Hematopoietic multipotent progenitor cell treated with erythropoietin and hydrocortisone succinate and interleukin-3 and kit ligand, for 4 days (in vitro differentiated cells): Measurements from ENCODE around the gene COL5A1.
"Not testable (repeated sequence)": the region's sequence is repeated elsewhere in the genome, so short reads cannot be mapped to it uniquely, and the experiment has no call there.

Experiments used
- DNase-seq: peaks from one replicate; pipeline ENCODE4 v3.0.0-alpha.2; 2015

The COL5A1 gene

DNA sequence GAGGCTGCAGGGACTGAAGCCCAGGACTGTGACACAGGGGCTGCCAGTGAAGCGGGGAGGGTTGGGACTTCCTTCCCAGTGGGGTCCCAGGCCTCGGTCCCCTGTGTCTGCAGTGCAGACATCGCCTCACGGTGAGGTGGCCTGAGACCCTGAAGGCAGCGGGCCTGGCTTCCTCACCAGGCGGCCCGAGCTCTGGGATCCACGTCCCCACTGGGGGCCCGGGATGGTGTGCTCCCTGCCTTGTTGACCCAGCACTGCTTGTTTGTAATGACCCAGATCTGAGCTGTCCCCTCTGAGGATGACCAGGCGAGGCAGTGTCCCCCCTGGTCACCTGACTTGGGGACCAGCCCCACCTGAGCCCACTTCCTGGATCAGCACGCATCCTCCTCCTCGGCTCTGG, 53.1 kb downstream of the COL5A1 start:
- no peak for DNase-seq

DNA sequence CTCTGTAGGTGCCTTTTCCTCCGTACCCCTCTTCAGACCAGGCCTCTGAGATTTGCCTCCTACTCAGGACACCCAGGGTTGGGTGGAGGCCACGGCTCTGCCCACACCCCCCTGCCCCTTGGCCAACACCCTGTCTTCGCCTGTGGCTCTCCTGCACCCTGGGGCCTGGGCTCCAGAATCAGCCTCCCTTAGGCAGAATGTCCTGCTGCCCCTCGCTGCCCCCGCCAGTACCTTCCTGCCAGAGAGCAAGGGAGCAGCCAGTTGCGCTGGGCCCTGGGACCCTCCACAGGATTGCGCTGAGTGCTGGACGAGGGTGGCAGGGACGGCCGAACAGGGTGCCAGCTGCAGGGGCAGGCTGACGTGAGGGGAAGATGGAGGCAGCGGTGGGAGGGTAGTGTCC, 53.5 kb downstream of the COL5A1 start:
- no peak for DNase-seq

DNA sequence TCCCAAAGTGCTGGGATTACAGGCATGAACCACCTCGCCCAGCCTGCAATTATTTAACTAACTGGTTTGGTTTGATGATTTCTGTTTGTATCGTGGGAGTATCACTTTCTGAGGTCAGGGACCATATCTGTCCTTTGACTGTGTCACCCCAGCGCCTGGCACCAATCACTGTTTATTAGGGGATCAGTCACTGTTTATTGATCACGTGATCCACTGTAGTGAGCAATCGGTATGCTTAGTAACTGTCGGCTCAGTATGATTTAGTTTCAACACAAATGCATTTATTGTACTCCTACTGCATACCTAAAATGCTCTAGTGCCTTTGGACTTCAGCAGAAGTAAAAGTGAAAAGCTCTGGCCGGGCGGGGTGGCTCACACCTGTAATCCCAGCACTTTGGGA, 54.8 kb downstream of the COL5A1 start:
- no peak for DNase-seq

DNA sequence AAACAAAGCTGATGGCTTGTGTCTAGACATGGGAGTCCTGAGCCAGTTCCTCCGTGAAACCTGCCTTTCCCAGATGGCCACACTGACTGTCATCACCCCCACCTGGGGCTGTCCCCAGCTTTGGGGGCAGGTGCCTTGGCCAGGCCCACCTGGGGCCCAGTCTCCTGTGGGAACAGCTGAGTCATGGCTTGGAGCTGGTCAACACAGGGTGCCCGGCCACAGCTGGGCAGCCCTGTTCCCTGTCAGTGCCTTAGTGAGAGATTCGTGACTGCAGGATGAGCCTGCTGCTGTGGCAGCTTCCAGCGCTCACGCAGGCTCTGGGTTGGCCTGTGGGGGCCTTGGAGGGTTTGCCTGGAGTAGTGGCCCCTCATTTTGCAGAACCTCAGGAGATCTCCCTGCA, 56.5 kb downstream of the COL5A1 start:
- DNase-seq, result no peak

DNA sequence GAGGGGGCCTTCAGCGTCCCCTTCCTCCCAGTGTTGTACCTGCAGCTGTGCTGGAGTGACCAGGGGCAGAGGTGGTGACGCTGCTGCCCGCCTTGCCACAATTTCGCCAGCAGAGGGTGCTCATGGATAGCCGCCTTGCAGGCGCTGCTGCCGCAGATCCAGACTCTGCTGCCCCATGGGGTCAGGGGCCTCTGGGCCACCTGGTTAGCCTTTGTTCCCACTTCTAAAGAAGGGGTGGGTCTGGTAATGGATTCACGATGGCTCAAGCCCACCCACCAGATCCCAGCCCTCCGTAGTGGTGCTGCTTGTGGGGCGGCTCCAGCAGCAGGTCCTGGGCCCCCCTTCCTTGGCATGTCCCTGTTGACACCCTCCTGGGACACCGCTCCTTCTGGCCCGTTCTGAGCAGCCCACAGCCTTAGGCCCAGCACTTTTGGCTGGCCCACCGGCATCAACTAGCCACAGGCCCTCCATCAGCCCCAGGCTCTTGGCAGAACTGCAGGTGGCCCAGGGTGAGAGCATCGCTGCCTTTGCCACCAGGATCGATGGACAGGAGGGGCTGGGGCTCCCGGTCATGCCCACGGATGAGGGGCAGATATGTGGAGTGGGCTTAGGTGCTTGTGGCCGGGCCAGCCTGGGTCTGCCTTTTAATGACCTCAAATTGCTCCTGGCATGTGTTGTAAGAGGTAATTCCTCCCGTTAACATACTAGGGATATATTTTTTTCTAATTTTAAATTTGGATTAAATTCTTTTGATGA, 57.2 kb downstream of the COL5A1 start:
- DNase-seq, result peak; percentile 76

DNA sequence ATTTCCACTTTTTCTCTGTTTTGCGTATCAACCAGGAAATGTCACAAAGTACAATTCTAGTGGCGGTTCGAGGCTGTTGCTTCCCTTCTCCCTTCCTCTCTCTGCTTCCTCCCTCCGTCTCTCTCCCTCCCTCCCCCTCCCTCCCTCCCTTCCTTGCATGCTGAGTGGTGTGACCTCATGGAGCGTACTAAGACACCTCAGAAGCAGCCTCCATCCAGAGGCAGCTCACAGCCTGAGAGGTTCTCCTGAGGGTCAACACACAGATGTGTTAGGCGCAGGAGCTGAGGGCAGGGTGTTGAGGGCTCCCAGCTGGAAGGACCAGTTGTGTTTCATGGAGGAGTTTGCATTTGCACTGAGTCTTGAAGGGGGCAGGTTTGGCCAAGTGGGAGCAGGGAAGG, 57.7 kb downstream of the COL5A1 start:
- no peak for DNase-seq

DNA sequence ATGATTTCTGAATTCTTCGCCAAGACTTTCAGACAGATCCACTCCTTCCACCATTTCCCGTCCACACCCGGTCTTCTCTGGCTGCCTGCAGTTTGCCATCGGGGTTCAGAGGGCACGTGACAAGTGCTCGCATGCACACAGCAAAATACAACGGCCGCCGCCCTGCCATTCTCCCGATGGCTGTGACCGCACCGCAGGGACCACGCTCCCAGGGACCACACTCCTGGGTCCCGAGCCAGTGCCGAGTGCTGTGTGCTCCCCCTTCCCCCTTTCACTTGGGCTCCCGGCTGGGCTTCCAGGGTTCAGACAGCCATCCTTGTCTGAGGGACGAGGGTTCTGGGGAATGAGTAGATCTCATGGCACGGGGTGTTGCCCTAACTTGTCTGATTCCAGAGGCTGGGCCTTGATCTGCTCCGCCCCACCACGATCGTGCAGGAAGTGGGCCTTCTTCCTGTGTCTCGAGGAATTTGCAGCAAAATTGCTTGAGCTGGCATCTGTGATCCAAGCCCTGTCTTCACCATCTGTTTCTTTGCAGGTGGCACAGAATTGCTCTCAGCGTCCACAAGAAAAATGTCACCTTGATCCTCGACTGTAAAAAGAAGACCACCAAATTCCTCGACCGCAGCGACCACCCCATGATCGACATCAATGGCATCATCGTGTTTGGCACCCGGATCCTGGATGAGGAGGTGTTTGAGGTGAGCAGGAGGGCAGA, 59.2 kb downstream of the COL5A1 start:
- no peak for DNase-seq

DNA sequence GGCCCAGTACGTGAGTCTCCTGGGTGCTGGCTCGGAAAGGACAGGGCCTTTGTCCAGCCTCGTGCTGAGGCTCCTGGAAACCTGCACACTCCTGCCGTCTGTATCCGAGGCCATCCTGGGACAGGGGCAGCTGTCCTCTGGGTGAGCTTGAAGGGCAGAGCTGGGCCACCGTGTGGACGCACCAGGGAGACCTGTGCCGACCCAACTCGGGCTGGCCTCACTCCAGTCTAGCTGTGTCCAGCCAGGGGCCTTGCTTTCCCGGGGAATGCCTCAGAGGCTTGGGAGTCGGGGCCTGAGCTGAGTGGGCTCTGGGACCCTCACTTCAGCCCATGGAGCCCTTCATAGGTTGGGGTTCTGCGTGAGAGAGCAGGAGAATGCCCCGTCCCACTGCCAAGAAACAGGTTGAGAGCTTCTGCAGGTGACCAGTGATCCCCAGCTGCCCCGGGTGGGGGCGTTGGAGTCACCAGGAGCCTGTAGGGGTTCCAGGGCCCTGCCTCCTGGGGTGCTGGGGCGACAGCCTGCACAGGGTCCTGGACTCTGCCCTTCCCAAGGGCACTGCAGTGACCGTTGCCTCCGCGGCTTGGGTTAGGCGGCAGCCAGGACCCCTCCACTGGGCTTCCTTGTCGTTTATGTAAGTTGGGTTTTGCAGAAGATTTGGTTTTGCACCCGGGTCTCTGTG, 60.1 kb downstream of the COL5A1 start:
- DNase-seq, result no peak

DNA sequence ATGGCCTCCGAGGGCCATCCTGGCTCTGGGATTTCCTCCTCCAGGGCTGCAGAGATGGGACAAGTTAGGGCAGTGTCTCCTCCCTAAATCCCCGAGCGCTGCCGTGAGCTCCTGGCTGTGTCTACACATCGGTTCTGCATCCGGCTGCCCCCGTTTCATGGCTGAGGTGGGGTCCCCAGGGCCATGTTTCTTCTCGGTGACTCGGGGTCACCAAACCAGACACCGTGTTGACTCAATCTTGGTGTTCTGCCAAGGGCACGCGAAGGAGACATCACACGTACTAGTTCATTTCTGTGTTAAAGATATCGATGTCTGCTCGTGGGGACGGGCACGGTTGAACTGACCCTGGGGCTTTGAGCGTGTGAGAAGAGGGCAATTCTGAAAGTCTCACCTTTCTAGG, 60.7 kb downstream of the COL5A1 start:
- DNase-seq, result no peak

DNA sequence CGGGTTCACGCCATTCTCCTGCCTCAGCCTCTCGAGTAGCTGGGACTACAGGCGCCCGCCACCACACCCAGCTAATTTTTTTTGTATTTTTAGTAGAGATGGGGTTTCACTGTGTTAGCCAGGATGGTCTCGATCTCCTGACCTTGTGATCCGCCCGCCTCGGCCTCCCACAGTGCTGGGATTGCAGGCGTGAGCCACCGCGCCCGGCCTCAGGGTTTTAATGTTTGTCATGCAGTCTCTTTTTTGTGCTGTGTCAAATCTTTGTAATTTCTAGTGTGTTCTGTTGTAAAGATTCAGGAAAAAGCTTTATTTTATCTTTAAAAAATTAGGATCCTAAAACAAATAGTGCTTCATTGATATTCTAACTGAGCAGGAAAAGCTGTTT, 62.1 kb downstream of the COL5A1 start:
- not testable (repeated sequence) for DNase-seq

DNA sequence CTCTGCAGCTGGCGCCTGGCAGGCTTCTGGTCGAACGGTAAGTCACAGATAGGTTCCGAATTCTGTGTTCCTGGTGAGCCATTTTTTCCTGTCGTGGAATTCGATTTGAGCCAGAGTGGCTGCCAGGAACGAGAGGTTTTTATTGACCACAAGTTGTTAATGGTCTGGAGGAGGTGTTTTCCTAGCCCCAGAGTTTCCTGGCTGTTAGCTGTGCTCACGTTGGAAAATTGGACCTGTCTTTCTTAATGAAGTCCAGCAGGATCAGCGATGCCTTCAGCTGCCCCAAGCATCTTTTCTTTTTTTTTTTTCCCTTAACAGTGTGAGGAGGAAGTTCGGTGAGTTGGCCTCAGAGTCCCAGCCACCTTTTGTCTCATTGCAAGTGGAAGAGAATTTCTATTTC, 62.9 kb downstream of the COL5A1 start:
- DNase-seq, result no peak

DNA sequence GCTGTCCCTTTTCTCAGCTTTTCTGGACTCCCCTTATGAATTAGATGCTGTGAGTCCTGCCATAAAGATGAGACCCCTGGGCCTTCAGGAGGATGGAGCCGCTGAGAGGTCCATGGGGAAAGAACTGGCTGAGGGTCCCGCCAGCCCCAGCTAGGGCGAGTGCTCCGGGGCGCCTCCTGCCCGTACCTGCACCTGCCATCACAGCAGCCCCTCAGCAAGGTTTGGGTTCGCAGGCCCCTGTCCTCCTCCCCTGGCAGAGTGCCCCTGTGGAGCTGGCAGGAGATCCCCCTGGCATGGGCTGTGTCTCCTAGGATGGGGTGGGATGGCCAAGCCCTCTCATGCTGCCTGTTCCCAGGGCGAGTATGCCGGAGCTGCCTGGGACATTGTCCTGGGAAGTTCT, 64.2 kb downstream of the COL5A1 start:
- no peak for DNase-seq

DNA sequence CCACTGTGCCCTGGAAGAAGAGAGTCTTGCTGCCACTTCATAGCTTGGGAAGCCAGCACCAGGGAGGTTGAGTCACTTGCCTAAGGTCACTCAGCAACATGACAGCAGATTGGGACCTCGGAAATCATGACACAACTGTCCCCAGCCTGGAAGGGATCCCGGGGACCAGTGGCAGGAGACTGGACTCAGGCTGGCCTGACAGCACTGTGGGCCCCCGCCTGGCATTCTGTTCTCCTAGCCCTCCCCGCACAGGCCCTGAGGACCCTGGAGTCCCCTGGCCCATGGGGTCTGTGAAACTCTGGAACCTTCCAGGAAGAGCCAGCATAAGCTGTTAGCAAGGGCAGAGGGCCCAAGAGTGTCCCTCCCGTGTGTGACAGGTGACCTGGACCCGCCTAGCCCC, 64.9 kb downstream of the COL5A1 start:
- DNase-seq, result no peak

DNA sequence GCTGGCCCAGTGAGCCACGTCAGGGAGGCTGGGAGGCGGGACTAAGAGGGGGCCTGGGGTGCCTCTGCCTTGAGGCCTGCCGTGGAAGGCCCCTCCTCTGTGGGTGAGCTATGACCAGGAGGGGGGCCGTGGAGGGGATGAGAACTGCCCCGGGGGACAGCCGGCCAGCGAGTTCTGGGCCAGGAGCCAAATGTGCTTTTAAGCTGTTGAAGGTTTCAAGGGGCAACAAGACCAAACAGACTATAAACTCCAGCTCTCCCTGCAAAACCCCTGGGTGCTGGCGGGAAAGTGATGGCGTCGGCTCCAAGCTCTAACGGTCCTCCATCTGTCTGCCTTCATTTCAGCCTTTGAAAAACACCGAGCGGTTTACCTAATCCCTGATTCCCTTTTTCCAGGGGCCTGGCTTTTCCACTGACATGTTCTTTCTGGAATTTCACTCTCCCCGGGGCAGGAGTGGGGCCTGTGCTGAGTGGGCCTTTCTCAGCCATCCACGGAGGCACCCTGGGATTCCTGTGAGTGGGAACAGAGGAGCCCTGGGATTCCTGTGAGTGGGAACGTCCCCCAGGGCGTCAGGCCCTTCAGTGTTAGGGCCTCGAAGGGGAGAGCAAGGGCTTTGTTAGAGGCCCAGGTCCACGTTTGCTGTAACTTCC, 65.6 kb downstream of the COL5A1 start:
- no peak for DNase-seq

DNA sequence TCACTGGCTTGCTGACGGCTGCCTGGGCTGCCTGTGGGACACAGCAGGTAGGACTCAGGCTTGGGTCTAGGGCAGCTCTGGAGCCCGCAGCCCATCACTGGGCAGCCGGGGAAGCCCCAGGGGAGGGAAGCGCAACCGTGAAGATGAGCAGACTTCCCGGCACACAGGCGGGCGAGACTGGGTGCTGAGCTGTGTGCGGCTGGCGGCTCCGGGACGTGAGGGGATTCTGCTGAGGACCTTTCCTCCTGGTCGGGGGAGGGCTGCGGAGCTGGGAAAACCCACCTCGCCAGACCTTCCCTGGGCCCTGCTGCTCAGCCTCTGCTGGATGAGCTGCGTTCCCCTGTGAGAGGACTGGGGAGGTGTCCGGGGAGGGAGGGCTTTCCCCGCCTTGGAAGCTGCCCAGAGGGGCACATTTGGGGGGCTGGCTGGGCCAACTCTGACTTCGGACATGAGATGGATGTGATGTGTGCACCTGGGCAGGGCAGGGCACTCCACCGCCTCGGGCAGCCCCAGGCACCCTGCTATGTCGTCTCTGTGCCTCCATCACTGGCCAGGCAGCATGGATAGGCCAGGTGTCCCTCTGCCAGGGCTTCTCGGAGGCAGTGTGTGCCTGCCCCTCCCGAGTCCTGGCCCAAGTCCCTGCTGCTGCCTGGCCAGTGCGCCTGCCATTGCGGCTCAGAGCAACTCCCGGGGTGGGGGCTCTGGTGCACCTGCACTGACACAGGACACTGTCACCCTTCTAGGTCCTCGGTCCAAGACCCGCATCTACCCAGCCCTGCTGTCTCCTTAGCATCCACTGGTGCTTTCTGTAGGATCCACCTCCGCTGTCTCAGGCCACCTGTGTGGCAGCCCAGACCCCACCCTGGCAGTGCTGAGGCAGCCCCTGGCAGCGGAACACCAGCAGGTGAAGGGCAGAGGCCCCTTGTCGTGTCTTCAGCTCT, 66.4 kb downstream of the COL5A1 start:
- DNase-seq, result no peak

DNA sequence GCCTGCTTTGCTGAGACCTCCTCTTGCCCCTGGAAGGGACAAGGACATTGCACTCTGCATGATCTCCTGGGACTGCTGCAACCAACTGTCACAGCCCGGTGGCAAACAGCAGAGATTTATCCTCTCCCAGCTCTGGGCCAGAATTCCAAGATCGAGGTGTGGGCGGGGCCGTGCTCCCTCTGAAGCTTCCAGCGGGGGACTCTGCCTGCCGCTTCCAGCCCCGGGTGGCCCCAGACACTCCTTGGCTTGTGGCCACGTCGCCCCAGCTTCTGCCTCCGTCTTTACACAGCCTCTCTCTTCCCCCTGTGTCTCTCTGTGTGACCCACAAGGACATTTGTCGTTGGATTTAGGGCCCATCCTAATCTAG, 67.1 kb downstream of the COL5A1 start:
- no peak for DNase-seq

DNA sequence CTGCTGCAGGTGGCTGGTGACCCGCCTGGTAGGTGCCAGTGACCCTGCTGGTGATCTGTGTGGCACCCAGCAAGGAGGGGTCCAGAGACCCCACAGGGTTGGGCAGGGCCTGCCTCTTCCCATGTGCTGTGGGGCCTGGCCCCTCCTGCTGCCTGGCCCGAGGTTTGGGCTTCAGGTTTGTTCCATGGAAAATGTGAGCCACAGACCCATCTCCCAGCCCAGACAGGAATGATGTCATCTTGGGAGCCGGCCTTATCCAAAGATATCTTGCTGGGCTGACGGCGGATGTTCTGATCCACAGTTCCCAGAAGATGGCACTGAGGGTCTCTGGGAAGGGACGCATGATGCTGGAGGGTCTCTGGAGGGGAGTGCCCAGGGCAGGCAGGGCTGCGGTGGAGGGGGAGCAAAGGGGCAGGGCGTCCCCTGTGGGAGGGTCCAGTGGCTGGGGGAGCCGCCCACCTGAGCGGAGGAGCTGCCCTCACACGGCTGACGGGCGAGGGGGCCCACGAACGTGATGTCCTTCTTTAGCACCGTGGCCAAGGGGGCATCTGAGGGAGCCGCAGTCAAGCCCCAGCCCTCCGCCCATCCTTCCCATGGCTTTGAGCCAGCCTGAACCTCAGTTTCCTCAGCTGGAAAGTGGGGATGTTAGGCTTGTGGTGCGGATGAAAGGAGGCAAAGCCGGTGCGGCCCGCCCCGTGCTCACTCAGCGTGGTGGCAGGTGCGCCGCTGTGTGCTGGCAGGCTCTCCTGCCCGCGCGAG, 68.1 kb downstream of the COL5A1 start:
- no peak for DNase-seq

DNA sequence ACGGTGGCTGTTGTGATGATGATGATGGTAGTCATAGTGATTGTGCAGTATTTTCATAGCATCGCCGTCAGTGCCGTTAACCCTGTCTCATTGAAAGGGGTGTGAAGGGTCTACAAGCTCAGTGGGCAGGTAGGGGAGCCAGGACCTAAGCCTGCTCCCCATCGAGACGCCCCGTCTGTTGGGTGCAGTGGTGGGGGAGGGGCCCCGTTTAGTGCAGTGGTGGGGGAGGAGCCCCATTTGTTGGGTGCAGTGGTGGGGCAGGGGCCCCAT, 68.6 kb downstream of the COL5A1 start:
- no peak for DNase-seq

DNA sequence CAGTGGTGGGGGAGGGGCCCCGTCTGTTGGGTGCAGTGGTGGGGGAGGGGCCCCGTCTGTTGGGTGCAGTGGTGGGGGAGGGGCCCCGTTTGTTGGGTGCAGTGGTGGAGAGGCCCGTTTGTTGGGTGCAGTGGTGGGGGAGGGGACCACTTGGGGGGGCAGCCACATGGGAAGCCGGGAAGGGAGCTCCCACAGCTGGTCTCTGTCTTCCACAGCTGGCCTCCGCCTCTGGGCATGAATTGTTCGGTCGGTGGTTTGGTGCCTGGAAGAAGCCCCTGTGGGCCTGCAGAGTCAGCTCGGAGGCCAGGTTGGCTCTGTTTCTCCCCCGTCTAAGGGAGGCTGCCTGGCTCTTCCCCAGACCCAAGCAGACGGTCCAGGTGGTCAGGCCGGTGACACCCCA, 69.3 kb downstream of the COL5A1 start:
- DNase-seq, result no peak

DNA sequence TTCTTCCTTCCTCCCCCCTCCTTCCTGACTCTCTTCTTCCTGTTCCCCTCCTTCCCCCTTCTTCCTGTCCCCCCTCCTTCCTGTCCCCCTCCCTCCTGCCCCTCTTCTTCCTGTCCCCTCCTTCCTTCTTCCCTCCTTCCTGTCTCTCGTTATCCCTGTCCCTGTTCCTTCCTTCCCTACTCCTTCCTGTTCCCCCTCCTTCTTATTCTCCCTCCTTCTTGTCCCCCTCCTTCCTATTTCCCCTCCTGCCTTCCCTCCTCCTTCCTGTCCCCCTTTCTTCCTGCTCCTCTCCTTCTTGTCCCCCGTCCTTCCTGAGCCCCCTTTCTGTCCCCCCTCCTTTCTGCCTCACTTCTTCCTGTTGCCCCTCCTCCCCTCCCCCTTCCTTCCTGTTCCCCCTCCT, 70.6 kb downstream of the COL5A1 start:
- no peak for DNase-seq

DNA sequence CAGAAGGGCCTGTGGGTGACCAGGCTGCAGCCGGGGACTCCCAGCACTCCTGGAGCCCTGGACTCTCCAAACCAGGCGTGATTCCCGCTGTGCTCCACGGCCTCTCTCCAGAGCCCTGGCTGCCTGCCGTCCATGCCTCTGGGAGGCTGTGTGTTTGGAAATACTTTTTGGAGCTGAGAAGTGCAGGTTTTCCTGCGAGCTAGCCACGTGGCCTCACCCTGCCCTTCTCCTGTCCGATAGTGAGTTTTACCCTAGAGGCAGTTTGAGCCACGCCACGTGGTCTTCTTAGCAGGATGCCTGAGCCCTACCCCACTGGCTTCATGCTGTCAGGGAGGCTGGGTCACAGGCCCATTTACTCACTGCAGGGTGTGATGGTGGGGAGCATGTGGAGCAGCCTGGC, 71.3 kb downstream of the COL5A1 start:
- DNase-seq, result no peak

DNA sequence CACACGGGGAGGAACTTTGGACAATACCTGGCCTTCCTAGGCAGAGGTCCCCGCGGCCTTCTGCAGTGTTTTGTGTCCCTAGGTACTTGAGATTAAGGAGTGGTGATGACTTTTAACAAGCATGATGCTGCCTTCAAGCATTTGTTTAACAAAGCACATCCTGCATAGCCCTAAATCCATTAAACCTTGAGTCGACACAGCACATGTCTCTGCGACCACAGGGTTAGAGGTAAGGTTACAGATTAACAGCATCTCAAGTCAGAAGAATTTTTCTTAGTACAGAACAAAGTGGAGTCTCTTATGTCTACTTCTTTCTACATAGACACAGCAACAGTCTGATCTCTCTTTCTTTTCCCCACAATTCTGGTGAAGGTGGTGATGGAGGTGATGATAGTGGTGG, 73.9 kb downstream of the COL5A1 start:
- not testable (repeated sequence) for DNase-seq
